KOPT-K1 (cell line): ENCODE measurements around the gene OVCA2.
A peak's percentile ranks its signal among the peaks of the same experiment; 100 is the strongest.

Experiments
- H3K27ac ChIP-seq: fragments of 200-600 bp; sonication (generic); 2 replicates; pipeline ENCODE4 v1.5.1; 2016; ENCODE audit warnings: antibody characterized with exemption, mild to moderate bottlenecking, low read depth, low read length; ENCODE audit not compliant: poor library complexity, severe bottlenecking
- H3K36me3 ChIP-seq: fragments of 200-600 bp; sonication (generic); 2 replicates; pipeline ENCODE4 v1.5.1; 2017; ENCODE audit warnings: antibody characterized with exemption, mild to moderate bottlenecking, low read length, moderate library complexity; ENCODE audit not compliant: insufficient read depth
- H3K9me3 ChIP-seq: fragments of 200-600 bp; sonication (generic); 2 replicates; pipeline ENCODE4 v1.5.1; 2017; ENCODE audit warnings: antibody characterized with exemption, low read length, mild to moderate bottlenecking; ENCODE audit not compliant: insufficient read depth, poor library complexity, severe bottlenecking

Gene OVCA2

GRCh38 chr17:2023692-2024571, 17.9 kb upstream of the OVCA2 start:
- H3K9me3 ChIP-seq: no peaks in the 10 kb centered on the region
- H3K36me3 ChIP-seq: no peaks in the 10 kb centered on the region
- H3K27ac ChIP-seq: no peak overlapping the region

- Histone ChIP-seq H3K27ac (no peak overlapping the region), H3K36me3 (no peaks in the 10 kb centered on the region), H3K9me3 (no peaks in the 10 kb centered on the region)
Observed at GRCh38 chr17:2024572-2025219, 17.1 kb upstream of the OVCA2 start.

- Histone ChIP-seq H3K9me3 (no peaks in the 10 kb centered on the region), H3K27ac (no peak within 1 kb of the TSS)
Observed at GRCh38 chr17:2025220-2025621, 16.6 kb upstream of the OVCA2 start, which contains the start of gene RTN4RL1. Gene RTN4RL1, minus strand, starts transcription at chr17:2025334. Its CDS starts 469 bp downstream, at chr17:2024865.

GRCh38 chr17:2025622-2026309, 16.1 kb upstream of the OVCA2 start:
- no peak overlapping the region for H3K27ac ChIP-seq
- no peaks in the 10 kb centered on the region for H3K9me3 ChIP-seq
- H3K36me3 ChIP-seq: no peaks in the 10 kb centered on the region

More at GRCh38 chr17:2025220-2025621, 16.6 kb upstream of the OVCA2 start, which contains the start of gene RTN4RL1:
- H3K36me3 ChIP-seq: no peaks in the 10 kb centered on the region

GRCh38 chr17:2027528-2028233, 14.1 kb upstream of the OVCA2 start:
- Histone ChIP-seq H3K36me3 (no peaks in the 10 kb centered on the region), H3K9me3 (no peaks in the 10 kb centered on the region), H3K27ac (no peak overlapping the region)

GRCh38 chr17:2028234-2028614, 13.6 kb upstream of the OVCA2 start:
- Histone ChIP-seq H3K27ac (no peak overlapping the region), H3K36me3 (no peaks in the 10 kb centered on the region), H3K9me3 (no peaks in the 10 kb centered on the region)

GRCh38 chr17:2028737-2029136, 13.1 kb upstream of the OVCA2 start:
- no peaks in the 10 kb centered on the region for H3K9me3 ChIP-seq
- H3K27ac ChIP-seq: no peak overlapping the region
- no peaks in the 10 kb centered on the region for H3K36me3 ChIP-seq

GRCh38 chr17:2029911-2030778, 11.7 kb upstream of the OVCA2 start, which contains the start of gene DPH1:
Gene DPH1, plus strand, starts transcription at chr17:2030153. Its CDS starts 17 bp downstream, at chr17:2030170.
- no peaks in the 10 kb centered on the region for H3K9me3 ChIP-seq
- no peaks in the 10 kb centered on the region for H3K36me3 ChIP-seq
- H3K27ac ChIP-seq: peak within 1 kb of the TSS; percentile 51

GRCh38 chr17:2030779-2031163, 11.1 kb upstream of the OVCA2 start:
- no peaks in the 10 kb centered on the region for H3K36me3 ChIP-seq
- peak overlapping the region; percentile 51 for H3K27ac ChIP-seq
- H3K9me3 ChIP-seq: no peaks in the 10 kb centered on the region

- Histone ChIP-seq H3K27ac (no peak overlapping the region), H3K9me3 (no peaks in the 10 kb centered on the region), H3K36me3 (peaks cover 19% of the 10 kb centered on the region; the same call in 1 of the 2 replicates)
Observed at GRCh38 chr17:2033153-2033552, 8.7 kb upstream of the OVCA2 start.

GRCh38 chr17:2034157-2034556, 7.7 kb upstream of the OVCA2 start:
- no peaks in the 10 kb centered on the region for H3K9me3 ChIP-seq
- H3K27ac ChIP-seq: no peak overlapping the region
- peaks cover 23% of the 10 kb centered on the region; the same call in 1 of the 2 replicates for H3K36me3 ChIP-seq

- Histone ChIP-seq H3K9me3 (no peaks in the 10 kb centered on the region), H3K36me3 (peaks cover 27% of the 10 kb centered on the region; the same call in 1 of the 2 replicates), H3K27ac (no peak overlapping the region)
Observed at GRCh38 chr17:2034806-2035540, 6.8 kb upstream of the OVCA2 start.
